K562 (cell line): Measurements from ENCODE around the gene STEAP2. TPM values are rescaled to one million over a fixed set of nuclear protein-coding genes. Genes with fewer than 3 reads are reported as not detected.

Experiments
- ARID1B ChIP-seq: fragments of 450-650 bp; IDR thresholded peaks from 2 replicates; pipeline ENCODE4 v1.6.1; 2016; ENCODE audit warnings: antibody characterized with exemption, mild to moderate bottlenecking, inconsistent platforms
- KLF13 ChIP-seq: fragments of 450-650 bp; IDR thresholded peaks from 2 replicates; pipeline ENCODE4 v1.6.1; 2016; ENCODE audit warnings: missing genetic modification characterization, low read depth, mild to moderate bottlenecking, missing compliant biosample characterization, moderate library complexity, borderline replicate concordance
- TSC22D4 ChIP-seq: fragments of 450-650 bp; IDR thresholded peaks from 2 replicates; pipeline ENCODE4 v1.6.1; 2016; ENCODE audit warnings: missing genetic modification characterization, missing biosample characterization, control low read depth
- ZNF124 ChIP-seq: sonication (generic); formaldehyde crosslinking; IDR thresholded peaks from 2 replicates; pipeline ENCODE4 v1.8.1; 2022; ENCODE audit warnings: missing genetic modification reagents
- polyA plus RNA-seq, 8 experiments: library from polyadenylated mRNA; depleted of rRNA in 4 of 8; stranded (reverse) in 5 of 8; unstranded in 3 of 8; fragments of >200 nt; fragmentation: Nextera tagmentation in 2 of 8; fragmentation: Illumina TruSeq in 1 of 8; extraction: Ambion mirVana in 2 of 8; extraction: Trizol in 1 of 8; gene quantifications; 2 replicates each; pipeline versions ENCODE4 v1.2.1 to v1.2.3, GENCODE V29; 2011 to 2014; ENCODE audit warnings: inconsistent platforms in 1 of 8, missing spikeins in 1 of 8
- total RNA-seq, 7 experiments: library from RNA; depleted of rRNA in 6 of 7; stranded (reverse); fragments of >200 nt in 6 of 7; fragmentation: Illumina TruSeq in 2 of 7; extraction: Trizol in 2 of 7; gene quantifications; 2 replicates each; pipeline versions ENCODE4 v1.2.1 to v1.2.3, GENCODE V29; 2011 to 2021; ENCODE audit warnings: low replicate concordance in 1 of 7
- TF ChIP-seq, protein P1 (sequence below): fragments of 200-600 bp; sonication (generic); IDR thresholded peaks from one replicate; pipeline ENCODE4 v1.6.1; 2012; ENCODE audit warnings: mild to moderate bottlenecking, low read depth, low read length, inconsistent platforms
- TF ChIP-seq, protein P2 (sequence below), 2 experiments: IDR thresholded peaks; 2 replicates each; pipeline ENCODE4 v1.6.1; 2012; ENCODE audit warnings: improper control_type of control experiment in 2 of 2, low read depth in 2 of 2, low read length in 2 of 2, borderline replicate concordance in 1 of 2

STEAP2 gene
- total and polyA plus RNA-seq, 9 of the 15 experiments (the other 6 are each of a cell fraction or from before 2014, with no cell fraction given): 0.02 to 0.03 TPM; not detected in 7

DNA sequence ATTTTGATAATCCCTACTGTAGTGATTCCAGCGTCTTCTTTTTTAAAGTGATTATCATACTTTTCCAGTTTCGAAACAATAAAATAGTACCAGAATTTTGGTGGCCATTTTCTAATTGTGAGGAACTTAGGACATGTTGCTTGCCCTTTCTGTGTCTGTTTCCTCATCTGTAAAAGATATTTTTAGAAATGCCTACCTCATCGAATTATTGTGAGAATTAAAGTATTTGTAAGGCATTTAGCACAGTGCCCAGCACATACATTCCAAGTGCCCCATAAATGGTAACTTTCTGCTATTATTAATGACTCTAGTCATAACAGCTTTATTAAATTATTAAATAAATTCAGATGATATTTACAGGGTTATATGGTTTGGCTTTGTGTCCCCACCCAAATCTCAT lies 37.2 kb downstream of the STEAP2 start (continued):
- TF ChIP-seq, protein P1, sequence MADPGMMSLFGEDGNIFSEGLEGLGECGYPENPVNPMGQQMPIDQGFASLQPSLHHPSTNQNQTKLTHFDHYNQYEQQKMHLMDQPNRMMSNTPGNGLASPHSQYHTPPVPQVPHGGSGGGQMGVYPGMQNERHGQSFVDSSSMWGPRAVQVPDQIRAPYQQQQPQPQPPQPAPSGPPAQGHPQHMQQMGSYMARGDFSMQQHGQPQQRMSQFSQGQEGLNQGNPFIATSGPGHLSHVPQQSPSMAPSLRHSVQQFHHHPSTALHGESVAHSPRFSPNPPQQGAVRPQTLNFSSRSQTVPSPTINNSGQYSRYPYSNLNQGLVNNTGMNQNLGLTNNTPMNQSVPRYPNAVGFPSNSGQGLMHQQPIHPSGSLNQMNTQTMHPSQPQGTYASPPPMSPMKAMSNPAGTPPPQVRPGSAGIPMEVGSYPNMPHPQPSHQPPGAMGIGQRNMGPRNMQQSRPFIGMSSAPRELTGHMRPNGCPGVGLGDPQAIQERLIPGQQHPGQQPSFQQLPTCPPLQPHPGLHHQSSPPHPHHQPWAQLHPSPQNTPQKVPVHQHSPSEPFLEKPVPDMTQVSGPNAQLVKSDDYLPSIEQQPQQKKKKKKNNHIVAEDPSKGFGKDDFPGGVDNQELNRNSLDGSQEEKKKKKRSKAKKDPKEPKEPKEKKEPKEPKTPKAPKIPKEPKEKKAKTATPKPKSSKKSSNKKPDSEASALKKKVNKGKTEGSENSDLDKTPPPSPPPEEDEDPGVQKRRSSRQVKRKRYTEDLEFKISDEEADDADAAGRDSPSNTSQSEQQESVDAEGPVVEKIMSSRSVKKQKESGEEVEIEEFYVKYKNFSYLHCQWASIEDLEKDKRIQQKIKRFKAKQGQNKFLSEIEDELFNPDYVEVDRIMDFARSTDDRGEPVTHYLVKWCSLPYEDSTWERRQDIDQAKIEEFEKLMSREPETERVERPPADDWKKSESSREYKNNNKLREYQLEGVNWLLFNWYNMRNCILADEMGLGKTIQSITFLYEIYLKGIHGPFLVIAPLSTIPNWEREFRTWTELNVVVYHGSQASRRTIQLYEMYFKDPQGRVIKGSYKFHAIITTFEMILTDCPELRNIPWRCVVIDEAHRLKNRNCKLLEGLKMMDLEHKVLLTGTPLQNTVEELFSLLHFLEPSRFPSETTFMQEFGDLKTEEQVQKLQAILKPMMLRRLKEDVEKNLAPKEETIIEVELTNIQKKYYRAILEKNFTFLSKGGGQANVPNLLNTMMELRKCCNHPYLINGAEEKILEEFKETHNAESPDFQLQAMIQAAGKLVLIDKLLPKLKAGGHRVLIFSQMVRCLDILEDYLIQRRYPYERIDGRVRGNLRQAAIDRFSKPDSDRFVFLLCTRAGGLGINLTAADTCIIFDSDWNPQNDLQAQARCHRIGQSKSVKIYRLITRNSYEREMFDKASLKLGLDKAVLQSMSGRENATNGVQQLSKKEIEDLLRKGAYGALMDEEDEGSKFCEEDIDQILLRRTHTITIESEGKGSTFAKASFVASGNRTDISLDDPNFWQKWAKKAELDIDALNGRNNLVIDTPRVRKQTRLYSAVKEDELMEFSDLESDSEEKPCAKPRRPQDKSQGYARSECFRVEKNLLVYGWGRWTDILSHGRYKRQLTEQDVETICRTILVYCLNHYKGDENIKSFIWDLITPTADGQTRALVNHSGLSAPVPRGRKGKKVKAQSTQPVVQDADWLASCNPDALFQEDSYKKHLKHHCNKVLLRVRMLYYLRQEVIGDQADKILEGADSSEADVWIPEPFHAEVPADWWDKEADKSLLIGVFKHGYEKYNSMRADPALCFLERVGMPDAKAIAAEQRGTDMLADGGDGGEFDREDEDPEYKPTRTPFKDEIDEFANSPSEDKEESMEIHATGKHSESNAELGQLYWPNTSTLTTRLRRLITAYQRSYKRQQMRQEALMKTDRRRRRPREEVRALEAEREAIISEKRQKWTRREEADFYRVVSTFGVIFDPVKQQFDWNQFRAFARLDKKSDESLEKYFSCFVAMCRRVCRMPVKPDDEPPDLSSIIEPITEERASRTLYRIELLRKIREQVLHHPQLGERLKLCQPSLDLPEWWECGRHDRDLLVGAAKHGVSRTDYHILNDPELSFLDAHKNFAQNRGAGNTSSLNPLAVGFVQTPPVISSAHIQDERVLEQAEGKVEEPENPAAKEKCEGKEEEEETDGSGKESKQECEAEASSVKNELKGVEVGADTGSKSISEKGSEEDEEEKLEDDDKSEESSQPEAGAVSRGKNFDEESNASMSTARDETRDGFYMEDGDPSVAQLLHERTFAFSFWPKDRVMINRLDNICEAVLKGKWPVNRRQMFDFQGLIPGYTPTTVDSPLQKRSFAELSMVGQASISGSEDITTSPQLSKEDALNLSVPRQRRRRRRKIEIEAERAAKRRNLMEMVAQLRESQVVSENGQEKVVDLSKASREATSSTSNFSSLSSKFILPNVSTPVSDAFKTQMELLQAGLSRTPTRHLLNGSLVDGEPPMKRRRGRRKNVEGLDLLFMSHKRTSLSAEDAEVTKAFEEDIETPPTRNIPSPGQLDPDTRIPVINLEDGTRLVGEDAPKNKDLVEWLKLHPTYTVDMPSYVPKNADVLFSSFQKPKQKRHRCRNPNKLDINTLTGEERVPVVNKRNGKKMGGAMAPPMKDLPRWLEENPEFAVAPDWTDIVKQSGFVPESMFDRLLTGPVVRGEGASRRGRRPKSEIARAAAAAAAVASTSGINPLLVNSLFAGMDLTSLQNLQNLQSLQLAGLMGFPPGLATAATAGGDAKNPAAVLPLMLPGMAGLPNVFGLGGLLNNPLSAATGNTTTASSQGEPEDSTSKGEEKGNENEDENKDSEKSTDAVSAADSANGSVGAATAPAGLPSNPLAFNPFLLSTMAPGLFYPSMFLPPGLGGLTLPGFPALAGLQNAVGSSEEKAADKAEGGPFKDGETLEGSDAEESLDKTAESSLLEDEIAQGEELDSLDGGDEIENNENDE: no peak
- TF ChIP-seq TSC22D4 (tag) (no peak), KLF13 (tag) (no peak), ARID1B (no peak), ZNF124 (no peak)
- TF ChIP-seq, protein P2, sequence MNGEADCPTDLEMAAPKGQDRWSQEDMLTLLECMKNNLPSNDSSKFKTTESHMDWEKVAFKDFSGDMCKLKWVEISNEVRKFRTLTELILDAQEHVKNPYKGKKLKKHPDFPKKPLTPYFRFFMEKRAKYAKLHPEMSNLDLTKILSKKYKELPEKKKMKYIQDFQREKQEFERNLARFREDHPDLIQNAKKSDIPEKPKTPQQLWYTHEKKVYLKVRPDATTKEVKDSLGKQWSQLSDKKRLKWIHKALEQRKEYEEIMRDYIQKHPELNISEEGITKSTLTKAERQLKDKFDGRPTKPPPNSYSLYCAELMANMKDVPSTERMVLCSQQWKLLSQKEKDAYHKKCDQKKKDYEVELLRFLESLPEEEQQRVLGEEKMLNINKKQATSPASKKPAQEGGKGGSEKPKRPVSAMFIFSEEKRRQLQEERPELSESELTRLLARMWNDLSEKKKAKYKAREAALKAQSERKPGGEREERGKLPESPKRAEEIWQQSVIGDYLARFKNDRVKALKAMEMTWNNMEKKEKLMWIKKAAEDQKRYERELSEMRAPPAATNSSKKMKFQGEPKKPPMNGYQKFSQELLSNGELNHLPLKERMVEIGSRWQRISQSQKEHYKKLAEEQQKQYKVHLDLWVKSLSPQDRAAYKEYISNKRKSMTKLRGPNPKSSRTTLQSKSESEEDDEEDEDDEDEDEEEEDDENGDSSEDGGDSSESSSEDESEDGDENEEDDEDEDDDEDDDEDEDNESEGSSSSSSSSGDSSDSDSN (IDR thresholded peaks at IDR 0.05; ENCODE audit: borderline replicate concordance in 1 of 2, low read depth in 2 of 2, low read length in 2 of 2): no peak
- TF ChIP-seq, all 486 proteins: peak for 0
